Activated naive CD4-positive, alpha-beta T cell treated with anti-CD3 and anti-CD28 coated beads, Interleukin-2, amount 10 ng/mL, durations not matched to agents 7 days and 5 days (primary cell): ENCODE data around the gene PER2.

ENCODE experiments used
- CTCF ChIA-PET: fragments of 350-600 bp; sonication (Branson Sonifier 250); formaldehyde crosslinking; loops from one replicate; lab custom pipeline; 2021; ENCODE audit warnings: antibody characterized with exemption; lab: Charles Lee
- DNase-seq: peaks from one replicate; pipeline ENCODE4 v3.0.0-alpha.2; 2020
- H3K27ac Mint-ChIP-seq: one replicate; pipeline ENCODE4 v1.8.0; 2021; ENCODE audit warnings: mild to moderate bottlenecking, moderate library complexity, mixed read lengths
- H3K27me3 Mint-ChIP-seq: one replicate; pipeline ENCODE4 v1.8.0; 2021; ENCODE audit warnings: mild to moderate bottlenecking, mixed read lengths
- H3K36me3 Mint-ChIP-seq: one replicate; pipeline ENCODE4 v1.8.0; 2021; ENCODE audit warnings: mixed read lengths
- H3K4me1 Mint-ChIP-seq: one replicate; pipeline ENCODE4 v1.8.0; 2021; ENCODE audit warnings: mixed read lengths
- H3K4me3 Mint-ChIP-seq: one replicate; pipeline ENCODE4 v1.8.0; 2021; ENCODE audit warnings: mild to moderate bottlenecking, moderate library complexity, mixed read lengths
- H3K9me3 Mint-ChIP-seq: one replicate; pipeline ENCODE4 v1.8.0; 2021; ENCODE audit warnings: mixed read lengths

Gene PER2

GRCh38 chr2:238259061-238260020 is 29.1 kb downstream of the PER2 start:
- H3K36me3 Mint-ChIP-seq = peaks cover 23% of the 10 kb centered on the region
- peak overlapping the region; percentile 33 for H3K27ac Mint-ChIP-seq
- CTCF ChIA-PET = interaction anchor here (1.2 to 2.0 kb wide), 6 partner anchors 10 to 485 kb away, joined by 3 to 11 read pairs (median 4); no protein-coding TSS in a partner anchor
- H3K9me3 Mint-ChIP-seq = no peaks in the 10 kb centered on the region
- H3K27me3 Mint-ChIP-seq = no peaks in the 10 kb centered on the region
- peak; percentile 49 for DNase-seq
- H3K4me1 Mint-ChIP-seq = peaks cover 32% of the 10 kb centered on the region
- no peak overlapping the region for H3K4me3 Mint-ChIP-seq

- CTCF ChIA-PET = interaction anchor here (1.1 to 2.0 kb wide), 5 partner anchors 8 to 400 kb away, joined by 3 to 11 read pairs (median 4); no protein-coding TSS in a partner anchor
- peaks cover 17% of the 10 kb centered on the region for H3K36me3 Mint-ChIP-seq
- H3K27me3 Mint-ChIP-seq = no peaks in the 10 kb centered on the region
- peaks cover 26% of the 10 kb centered on the region for H3K4me1 Mint-ChIP-seq
- DNase-seq = no peak
- H3K27ac Mint-ChIP-seq = no peak overlapping the region
- no peaks in the 10 kb centered on the region for H3K9me3 Mint-ChIP-seq
- H3K4me3 Mint-ChIP-seq = no peak overlapping the region
Observed at GRCh38 chr2:238257786-238258700, 30.4 kb downstream of the PER2 start.

- CTCF ChIA-PET = interaction anchor here (0.7 to 2.0 kb wide), 6 partner anchors 9 to 288 kb away, joined by 3 to 8 read pairs (median 3); no protein-coding TSS in a partner anchor
- H3K9me3 Mint-ChIP-seq = no peaks in the 10 kb centered on the region
- peaks cover 23% of the 10 kb centered on the region for H3K4me1 Mint-ChIP-seq
- no peaks in the 10 kb centered on the region for H3K27me3 Mint-ChIP-seq
- DNase-seq = peak; percentile 86
- H3K4me3 Mint-ChIP-seq = no peak overlapping the region
- no peak overlapping the region for H3K27ac Mint-ChIP-seq
- H3K36me3 Mint-ChIP-seq = peaks cover 17% of the 10 kb centered on the region
Observed at GRCh38 chr2:238256594-238257104, 31.8 kb downstream of the PER2 start.

- CTCF ChIA-PET = interaction anchor here (0.7 to 3.0 kb wide), 6 partner anchors 8 to 288 kb away, joined by 3 to 10 read pairs (median 4); partner anchors contain the start of gene PER2
- Mint-ChIP-seq H3K27me3 (no peaks in the 10 kb centered on the region), H3K4me1 (peaks cover 23% of the 10 kb centered on the region), H3K27ac (no peak overlapping the region), H3K36me3 (peaks cover 17% of the 10 kb centered on the region), H3K4me3 (no peak overlapping the region), H3K9me3 (no peaks in the 10 kb centered on the region)
- no peak for DNase-seq
Observed at GRCh38 chr2:238256111-238256510, 32.3 kb downstream of the PER2 start.

- peaks cover 17% of the 10 kb centered on the region for H3K36me3 Mint-ChIP-seq
- no peaks in the 10 kb centered on the region for H3K9me3 Mint-ChIP-seq
- peaks cover 22% of the 10 kb centered on the region for H3K4me1 Mint-ChIP-seq
- DNase-seq = no peak
- CTCF ChIA-PET = interaction anchor here (0.7 to 3.0 kb wide), 6 partner anchors 8 to 287 kb away, joined by 3 to 10 read pairs (median 4); partner anchors contain the start of gene PER2
- H3K4me3 Mint-ChIP-seq = no peak overlapping the region
- H3K27me3 Mint-ChIP-seq = no peaks in the 10 kb centered on the region
- H3K27ac Mint-ChIP-seq = no peak overlapping the region
Observed at GRCh38 chr2:238255636-238256035, 32.8 kb downstream of the PER2 start.

GRCh38 chr2:238255151-238255551 is 33.3 kb downstream of the PER2 start:
- H3K27ac Mint-ChIP-seq = no peak overlapping the region
- no peaks in the 10 kb centered on the region for H3K9me3 Mint-ChIP-seq
- CTCF ChIA-PET = interaction anchor here (0.7 to 3.0 kb wide), 6 partner anchors 9 to 530 kb away, joined by 3 to 10 read pairs (median 4); partner anchors contain the start of gene PER2

GRCh38 chr2:238254095-238254723 is 34.2 kb downstream of the PER2 start:
- Mint-ChIP-seq H3K27ac (no peak overlapping the region), H3K36me3 (peaks cover 15% of the 10 kb centered on the region), H3K9me3 (no peaks in the 10 kb centered on the region), H3K4me1 (peaks cover 9% of the 10 kb centered on the region), H3K27me3 (no peaks in the 10 kb centered on the region), H3K4me3 (no peak overlapping the region)
- no peak for DNase-seq
- CTCF ChIA-PET = interaction anchor here (2.0 to 3.0 kb wide), 2 partner anchors 10 to 286 kb away, joined by 8 to 10 read pairs; no protein-coding TSS in a partner anchor

More at GRCh38 chr2:238255151-238255551, 33.3 kb downstream of the PER2 start:
- no peaks in the 10 kb centered on the region for H3K27me3 Mint-ChIP-seq
- no peak for DNase-seq
- H3K4me3 Mint-ChIP-seq = no peak overlapping the region
- H3K36me3 Mint-ChIP-seq = peaks cover 17% of the 10 kb centered on the region
- peaks cover 17% of the 10 kb centered on the region for H3K4me1 Mint-ChIP-seq

GRCh38 chr2:238252766-238253630 is 35.4 kb downstream of the PER2 start:
- peaks cover 3% of the 10 kb centered on the region for H3K4me1 Mint-ChIP-seq
- H3K9me3 Mint-ChIP-seq = no peaks in the 10 kb centered on the region
- no peaks in the 10 kb centered on the region for H3K27me3 Mint-ChIP-seq
- H3K4me3 Mint-ChIP-seq = no peak overlapping the region
- CTCF ChIA-PET = interaction anchor here (3.0 kb wide), 1 partner anchor 11 kb away, joined by 10 read pairs; no protein-coding TSS in a partner anchor
- H3K36me3 Mint-ChIP-seq = peaks cover 13% of the 10 kb centered on the region
- DNase-seq = no peak
- peak overlapping the region; percentile 24 for H3K27ac Mint-ChIP-seq

GRCh38 chr2:238251986-238252385 is 36.4 kb downstream of the PER2 start:
- CTCF ChIA-PET = no interaction called here
- peaks cover 3% of the 10 kb centered on the region for H3K4me1 Mint-ChIP-seq
- DNase-seq = no peak
- H3K27me3 Mint-ChIP-seq = no peaks in the 10 kb centered on the region
- no peak overlapping the region for H3K4me3 Mint-ChIP-seq
- peaks cover 13% of the 10 kb centered on the region for H3K36me3 Mint-ChIP-seq
- H3K27ac Mint-ChIP-seq = no peak overlapping the region
- no peaks in the 10 kb centered on the region for H3K9me3 Mint-ChIP-seq

- Mint-ChIP-seq H3K9me3 (no peaks in the 10 kb centered on the region), H3K27me3 (no peaks in the 10 kb centered on the region), H3K4me1 (no peaks in the 10 kb centered on the region), H3K4me3 (no peak overlapping the region), H3K36me3 (peaks cover 13% of the 10 kb centered on the region), H3K27ac (no peak overlapping the region)
- no peak for DNase-seq
- CTCF ChIA-PET = no interaction called here
Observed at GRCh38 chr2:238251331-238251730, 37.1 kb downstream of the PER2 start.

GRCh38 chr2:238250896-238251295 is 37.5 kb downstream of the PER2 start:
- no peaks in the 10 kb centered on the region for H3K9me3 Mint-ChIP-seq
- no peak for DNase-seq
- H3K27ac Mint-ChIP-seq = no peak overlapping the region
- no peak overlapping the region for H3K4me3 Mint-ChIP-seq
- no peaks in the 10 kb centered on the region for H3K27me3 Mint-ChIP-seq
- peaks cover 13% of the 10 kb centered on the region for H3K36me3 Mint-ChIP-seq
- CTCF ChIA-PET = interaction anchor here (0.6 to 2.1 kb wide), 2 partner anchors 8 to 285 kb away, joined by 3 to 5 read pairs; no protein-coding TSS in a partner anchor
- no peaks in the 10 kb centered on the region for H3K4me1 Mint-ChIP-seq

- H3K36me3 Mint-ChIP-seq = peaks cover 11% of the 10 kb centered on the region
- no peak for DNase-seq
- H3K4me1 Mint-ChIP-seq = no peaks in the 10 kb centered on the region
- no peaks in the 10 kb centered on the region for H3K27me3 Mint-ChIP-seq
- no peak overlapping the region for H3K27ac Mint-ChIP-seq
- no peaks in the 10 kb centered on the region for H3K9me3 Mint-ChIP-seq
- CTCF ChIA-PET = interaction anchor here (1.0 kb wide), 1 partner anchor 9 kb away, joined by 3 read pairs; no protein-coding TSS in a partner anchor
- H3K4me3 Mint-ChIP-seq = no peak overlapping the region
Observed at GRCh38 chr2:238247841-238248453, 40.5 kb downstream of the PER2 start.
